ENCODE results near the gene HAUS3. TPM values are rescaled to one million over a fixed set of nuclear protein-coding genes. Genes with fewer than 3 reads are reported as not detected.
"Not testable (repeated sequence)": the region's sequence is repeated elsewhere in the genome, so short reads cannot be mapped to it uniquely, and the experiment has no call there.

Gene HAUS3
- total RNA-seq, 1 experiment from 2014 or later, result 60.5 TPM

GRCh38 chr4:2275546-2276251 is 33.8 kb upstream of the HAUS3 start:
- no peak for DNase-seq (ENCODE audit: low spot score)

- not testable (repeated sequence) for DNase-seq (ENCODE audit: low spot score)
Measured at GRCh38 chr4:2275044-2275397, 33.1 kb upstream of the HAUS3 start.

- DNase-seq (ENCODE audit: low spot score), result no peak
Measured at GRCh38 chr4:2274320-2275043, 32.6 kb upstream of the HAUS3 start.

GRCh38 chr4:2273657-2274319 is 31.9 kb upstream of the HAUS3 start:
- DNase-seq (ENCODE audit: low spot score), result no peak

- DNase-seq (ENCODE audit: low spot score), result no peak
Measured at GRCh38 chr4:2273221-2273620, 31.3 kb upstream of the HAUS3 start.

GRCh38 chr4:2272828-2273120 is 30.9 kb upstream of the HAUS3 start:
- no peak for DNase-seq (ENCODE audit: low spot score)

GRCh38 chr4:2272026-2272827 is 30.3 kb upstream of the HAUS3 start:
- no peak for DNase-seq (ENCODE audit: low spot score)

- no peak for DNase-seq (ENCODE audit: low spot score)
Measured at GRCh38 chr4:2271279-2272025, 29.5 kb upstream of the HAUS3 start.

- no peak for DNase-seq (ENCODE audit: low spot score)
Measured at GRCh38 chr4:2270341-2271165, 28.6 kb upstream of the HAUS3 start.

- DNase-seq (ENCODE audit: low spot score), result no peak
Measured at GRCh38 chr4:2269618-2270163, 27.8 kb upstream of the HAUS3 start.

- DNase-seq (ENCODE audit: low spot score), result no peak
Measured at GRCh38 chr4:2269206-2269531, 27.2 kb upstream of the HAUS3 start.

- no peak for DNase-seq (ENCODE audit: low spot score)
Measured at GRCh38 chr4:2268357-2269205, 26.7 kb upstream of the HAUS3 start.

- DNase-seq (ENCODE audit: low spot score), result no peak
Measured at GRCh38 chr4:2267841-2268240, 25.9 kb upstream of the HAUS3 start.

- no peak for DNase-seq (ENCODE audit: low spot score)
Measured at GRCh38 chr4:2267320-2267811, 25.4 kb upstream of the HAUS3 start.

GRCh38 chr4:2266821-2267220 is 24.9 kb upstream of the HAUS3 start:
- DNase-seq (ENCODE audit: low spot score), result no peak

- no peak for DNase-seq (ENCODE audit: low spot score)
Measured at GRCh38 chr4:2266181-2266580, 24.3 kb upstream of the HAUS3 start.

- no peak for DNase-seq (ENCODE audit: low spot score)
Measured at GRCh38 chr4:2265113-2266110, 23.5 kb upstream of the HAUS3 start.

- DNase-seq (ENCODE audit: low spot score), result no peak
Measured at GRCh38 chr4:2264481-2265041, 22.6 kb upstream of the HAUS3 start.

Measured in A172 (cell line).